ENCODE results near the gene TEX9.
"Not testable (repeated sequence)": the region's sequence is repeated elsewhere in the genome, so short reads cannot be mapped to it uniquely, and the experiment has no call there.

Gene TEX9

DNA sequence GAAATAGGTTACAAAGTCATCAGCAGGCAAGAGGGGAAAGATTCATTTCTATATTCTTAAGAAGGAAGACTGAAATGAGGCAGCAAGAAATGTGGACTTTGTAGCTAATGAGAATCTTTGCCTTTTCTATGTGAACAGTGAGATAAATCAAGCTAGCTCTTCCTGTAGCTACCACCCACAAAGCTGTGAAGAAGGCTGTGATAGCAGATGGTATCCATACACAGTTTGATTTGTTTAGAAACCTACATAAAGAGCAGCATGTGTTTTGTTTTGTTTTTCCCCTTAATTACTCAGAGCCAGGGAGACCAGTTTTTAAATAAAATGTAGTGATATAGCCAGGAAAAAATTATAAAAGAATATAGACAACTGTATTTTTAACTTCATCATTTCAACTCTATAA, 45.5 kb downstream of the TEX9 start (continued):
- no peak for TF ChIP-seq GLIS3 (CRISPR knock-in tag; IDR thresholded peaks at IDR 0.05)
- no peak for TF ChIP-seq TCF4 (CRISPR knock-in tag; IDR thresholded peaks at IDR 0.05; ENCODE audit: borderline replicate concordance)
- TF ChIP-seq ZC3H10 (CRISPR knock-in tag; IDR thresholded peaks at IDR 0.05), result no peak
- TF ChIP-seq, protein P1, sequence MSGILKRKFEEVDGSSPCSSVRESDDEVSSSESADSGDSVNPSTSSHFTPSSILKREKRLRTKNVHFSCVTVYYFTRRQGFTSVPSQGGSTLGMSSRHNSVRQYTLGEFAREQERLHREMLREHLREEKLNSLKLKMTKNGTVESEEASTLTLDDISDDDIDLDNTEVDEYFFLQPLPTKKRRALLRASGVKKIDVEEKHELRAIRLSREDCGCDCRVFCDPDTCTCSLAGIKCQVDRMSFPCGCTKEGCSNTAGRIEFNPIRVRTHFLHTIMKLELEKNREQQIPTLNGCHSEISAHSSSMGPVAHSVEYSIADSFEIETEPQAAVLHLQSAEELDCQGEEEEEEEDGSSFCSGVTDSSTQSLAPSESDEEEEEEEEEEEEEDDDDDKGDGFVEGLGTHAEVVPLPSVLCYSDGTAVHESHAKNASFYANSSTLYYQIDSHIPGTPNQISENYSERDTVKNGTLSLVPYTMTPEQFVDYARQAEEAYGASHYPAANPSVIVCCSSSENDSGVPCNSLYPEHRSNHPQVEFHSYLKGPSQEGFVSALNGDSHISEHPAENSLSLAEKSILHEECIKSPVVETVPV (CRISPR knock-in tag; IDR thresholded peaks at IDR 0.05), result no peak
- TF ChIP-seq ZNF8 (CRISPR knock-in tag; IDR thresholded peaks at IDR 0.05), result no peak
- no peak for TF ChIP-seq PPARA (CRISPR knock-in tag; IDR thresholded peaks at IDR 0.05; ENCODE audit: borderline replicate concordance)
- no peak for TF ChIP-seq ESRRG (CRISPR knock-in tag; IDR thresholded peaks at IDR 0.05)
- no peak for TF ChIP-seq ZNF70 (CRISPR knock-in tag; IDR thresholded peaks at IDR 0.05)
- no peak for TF ChIP-seq OSR1 (CRISPR knock-in tag; IDR thresholded peaks at IDR 0.05)
- no peak for TF ChIP-seq RARB (CRISPR knock-in tag; IDR thresholded peaks at IDR 0.05)
- no peak for TF ChIP-seq ZNF565 (CRISPR knock-in tag; conservative IDR thresholded peaks at IDR 0.05; ENCODE audit: low read depth)

DNA sequence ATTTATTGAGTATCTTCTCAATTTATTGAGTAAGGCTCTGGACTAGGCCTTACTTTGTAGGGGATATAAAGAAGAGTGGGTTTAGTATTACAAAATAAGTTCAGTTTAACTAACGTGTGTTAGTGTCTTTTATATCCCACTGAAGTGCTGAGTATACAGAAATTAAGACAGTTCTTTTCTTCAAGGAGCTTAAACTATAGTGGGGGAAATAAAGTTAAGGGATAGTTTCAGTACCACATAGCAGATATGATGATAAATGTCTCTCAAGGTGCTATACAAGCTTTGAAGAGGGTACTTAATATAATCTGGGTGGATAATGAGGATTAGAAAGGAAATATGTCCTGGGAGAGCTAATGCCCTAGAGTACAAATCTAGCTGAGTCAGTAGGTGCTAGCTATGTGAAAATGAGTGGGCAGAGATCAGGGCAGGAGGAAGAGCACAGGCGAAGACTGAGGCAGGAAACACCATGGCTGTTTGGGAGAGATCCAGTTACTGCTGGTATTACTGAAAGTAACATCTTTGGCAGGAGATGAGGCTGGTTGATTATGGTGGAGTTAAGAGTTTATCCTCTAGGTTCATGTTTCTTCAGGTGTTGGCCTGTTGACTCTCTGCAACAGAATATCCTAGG, 46.0 kb downstream of the TEX9 start:
- TF ChIP-seq ZFP30 (CRISPR knock-in tag; IDR thresholded peaks at IDR 0.05), result no peak
- TF ChIP-seq ZNF70 (CRISPR knock-in tag; IDR thresholded peaks at IDR 0.05), result no peak
- TF ChIP-seq, protein P2, sequence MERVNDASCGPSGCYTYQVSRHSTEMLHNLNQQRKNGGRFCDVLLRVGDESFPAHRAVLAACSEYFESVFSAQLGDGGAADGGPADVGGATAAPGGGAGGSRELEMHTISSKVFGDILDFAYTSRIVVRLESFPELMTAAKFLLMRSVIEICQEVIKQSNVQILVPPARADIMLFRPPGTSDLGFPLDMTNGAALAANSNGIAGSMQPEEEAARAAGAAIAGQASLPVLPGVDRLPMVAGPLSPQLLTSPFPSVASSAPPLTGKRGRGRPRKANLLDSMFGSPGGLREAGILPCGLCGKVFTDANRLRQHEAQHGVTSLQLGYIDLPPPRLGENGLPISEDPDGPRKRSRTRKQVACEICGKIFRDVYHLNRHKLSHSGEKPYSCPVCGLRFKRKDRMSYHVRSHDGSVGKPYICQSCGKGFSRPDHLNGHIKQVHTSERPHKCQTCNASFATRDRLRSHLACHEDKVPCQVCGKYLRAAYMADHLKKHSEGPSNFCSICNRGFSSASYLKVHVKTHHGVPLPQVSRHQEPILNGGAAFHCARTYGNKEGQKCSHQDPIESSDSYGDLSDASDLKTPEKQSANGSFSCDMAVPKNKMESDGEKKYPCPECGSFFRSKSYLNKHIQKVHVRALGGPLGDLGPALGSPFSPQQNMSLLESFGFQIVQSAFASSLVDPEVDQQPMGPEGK (CRISPR knock-in tag; IDR thresholded peaks at IDR 0.05; ENCODE audit: borderline replicate concordance), result no peak
- TF ChIP-seq OSR1 (CRISPR knock-in tag; IDR thresholded peaks at IDR 0.05), result no peak
- no peak for TF ChIP-seq ISL1 (CRISPR knock-in tag; IDR thresholded peaks at IDR 0.05)
- TF ChIP-seq CSDC2 (CRISPR knock-in tag; IDR thresholded peaks at IDR 0.05), result no peak
- TF ChIP-seq RARB (CRISPR knock-in tag; IDR thresholded peaks at IDR 0.05), result no peak
- no peak for TF ChIP-seq ZC3H10 (CRISPR knock-in tag; IDR thresholded peaks at IDR 0.05)
- TF ChIP-seq ARNTL (CRISPR knock-in tag; IDR thresholded peaks at IDR 0.05; ENCODE audit: borderline replicate concordance, low read depth), result no peak
- TF ChIP-seq SNAI2 (CRISPR knock-in tag; IDR thresholded peaks at IDR 0.05), result no peak
- TF ChIP-seq PPARA (CRISPR knock-in tag; IDR thresholded peaks at IDR 0.05; ENCODE audit: borderline replicate concordance), result no peak
- no peak for TF ChIP-seq ZNF565 (CRISPR knock-in tag; conservative IDR thresholded peaks at IDR 0.05; ENCODE audit: low read depth)
- TF ChIP-seq, protein P3, sequence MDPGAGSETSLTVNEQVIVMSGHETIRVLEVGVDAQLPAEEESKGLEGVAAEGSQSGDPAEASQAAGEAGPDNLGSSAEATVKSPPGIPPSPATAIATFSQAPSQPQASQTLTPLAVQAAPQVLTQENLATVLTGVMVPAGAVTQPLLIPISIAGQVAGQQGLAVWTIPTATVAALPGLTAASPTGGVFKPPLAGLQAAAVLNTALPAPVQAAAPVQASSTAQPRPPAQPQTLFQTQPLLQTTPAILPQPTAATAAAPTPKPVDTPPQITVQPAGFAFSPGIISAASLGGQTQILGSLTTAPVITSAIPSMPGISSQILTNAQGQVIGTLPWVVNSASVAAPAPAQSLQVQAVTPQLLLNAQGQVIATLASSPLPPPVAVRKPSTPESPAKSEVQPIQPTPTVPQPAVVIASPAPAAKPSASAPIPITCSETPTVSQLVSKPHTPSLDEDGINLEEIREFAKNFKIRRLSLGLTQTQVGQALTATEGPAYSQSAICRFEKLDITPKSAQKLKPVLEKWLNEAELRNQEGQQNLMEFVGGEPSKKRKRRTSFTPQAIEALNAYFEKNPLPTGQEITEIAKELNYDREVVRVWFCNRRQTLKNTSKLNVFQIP (CRISPR knock-in tag; IDR thresholded peaks at IDR 0.05; ENCODE audit: borderline replicate concordance, low read depth), result no peak
- TF ChIP-seq TOX (CRISPR knock-in tag; IDR thresholded peaks at IDR 0.05; ENCODE audit: borderline replicate concordance), result no peak
- TF ChIP-seq BACH2 (CRISPR knock-in tag; IDR thresholded peaks at IDR 0.05; ENCODE audit: borderline replicate concordance), result no peak
- ATAC-seq, result no peak

DNA sequence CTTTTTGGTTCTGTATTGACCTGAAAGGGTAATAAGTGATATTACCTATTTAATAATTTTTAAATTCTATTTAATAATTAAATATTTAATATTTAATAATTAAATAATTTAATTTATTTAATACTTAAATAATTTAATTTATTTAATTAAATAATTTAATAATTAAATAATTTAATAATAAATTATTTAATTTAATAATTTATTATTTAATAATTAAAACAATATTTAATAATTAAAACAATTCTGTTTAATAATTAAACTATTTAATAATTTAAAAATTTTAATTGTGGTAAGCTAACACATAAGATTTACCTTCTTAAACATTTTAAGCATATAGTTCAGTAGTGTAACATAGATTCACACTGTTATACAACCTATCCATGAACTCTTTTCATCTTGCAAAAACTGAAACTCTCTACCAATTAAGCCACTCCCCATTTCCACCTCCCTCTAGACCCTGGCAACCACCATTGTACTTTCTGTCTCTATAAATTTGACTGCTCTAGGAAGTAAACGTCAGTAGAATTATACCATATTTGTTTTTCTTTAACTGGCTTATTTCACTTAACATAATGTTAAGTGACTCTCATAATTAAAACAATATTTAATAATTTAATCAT, 48.0 kb downstream of the TEX9 start:
- not testable (repeated sequence) for ATAC-seq

DNA sequence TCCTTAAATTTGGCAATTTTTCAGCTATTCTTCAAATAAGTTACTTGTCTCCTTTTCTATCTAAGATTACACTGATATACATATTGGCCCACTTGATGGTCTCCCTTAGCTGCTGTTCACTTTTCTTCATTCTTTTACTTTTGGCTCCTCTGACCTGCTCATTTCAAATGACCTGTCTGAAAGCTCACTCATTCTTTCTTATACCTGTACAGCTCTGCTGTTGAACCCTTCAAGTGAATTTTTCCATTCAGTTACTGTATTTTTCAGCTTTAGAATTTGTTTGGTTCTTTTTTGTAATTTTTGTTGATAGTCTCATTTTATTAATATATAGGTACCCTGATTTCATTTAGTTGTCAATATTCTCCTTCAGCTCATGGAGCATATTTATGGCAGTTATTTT, 60.0 kb downstream of the TEX9 start:
- no peak for ATAC-seq
- TF ChIP-seq SNAI2 (CRISPR knock-in tag; IDR thresholded peaks at IDR 0.05) (no peak), TOX (CRISPR knock-in tag; IDR thresholded peaks at IDR 0.05; ENCODE audit: borderline replicate concordance) (no peak), ARNTL (CRISPR knock-in tag; IDR thresholded peaks at IDR 0.05; ENCODE audit: borderline replicate concordance, low read depth) (no peak), ESRRG (CRISPR knock-in tag; IDR thresholded peaks at IDR 0.05) (no peak), ISL1 (CRISPR knock-in tag; IDR thresholded peaks at IDR 0.05) (no peak), BACH2 (CRISPR knock-in tag; IDR thresholded peaks at IDR 0.05; ENCODE audit: borderline replicate concordance) (no peak), ZNF565 (CRISPR knock-in tag; conservative IDR thresholded peaks at IDR 0.05; ENCODE audit: low read depth) (no peak), ZFP30 (CRISPR knock-in tag; IDR thresholded peaks at IDR 0.05) (no peak)
- TF ChIP-seq, protein P3 (CRISPR knock-in tag; IDR thresholded peaks at IDR 0.05; ENCODE audit: borderline replicate concordance, low read depth), result no peak
- TF ChIP-seq, protein P1 (CRISPR knock-in tag; IDR thresholded peaks at IDR 0.05), result no peak
